Measurements from ENCODE around the gene TMEM134. TPM values are rescaled to one million over a fixed set of nuclear protein-coding genes. Genes with fewer than 3 reads are reported as not detected.
"Not testable (repeated sequence)": the region's sequence is repeated elsewhere in the genome, so short reads cannot be mapped to it uniquely, and the experiment has no call there.

The TMEM134 gene
- total RNA-seq, 2 experiments from 2014 or later = 36.3 to 37.6 TPM

GRCh38 chr11:67427364-67427859 is 41.6 kb downstream of the TMEM134 start:
- H3K27me3 Mint-ChIP-seq, DNase-seq, H3K9me3 Mint-ChIP-seq: not testable (repeated sequence)
- peaks cover 12% of the 10 kb centered on the region for H3K36me3 Mint-ChIP-seq (ENCODE audit: low read depth)
- ChIA-PET POLR2A (interaction anchor here (0.6 to 15.2 kb wide), 9 partner anchors 9 to 139 kb away, joined by 3 to 361 read pairs (median 19); partner anchors contain the start of genes PPP1CA, PTPRCAP, RAD9A and TBC1D10C), CTCF (interaction anchor here (0.6 to 2.2 kb wide), 5 partner anchors 10 to 64 kb away, joined by 3 to 9 read pairs (median 9); partner anchors contain the start of genes PPP1CA, PTPRCAP and TBC1D10C)
- peak overlapping the region; percentile 95 for H3K4me3 Mint-ChIP-seq
- peaks cover 58% of the 10 kb centered on the region for H3K4me1 Mint-ChIP-seq
- H3K27ac Mint-ChIP-seq = peak overlapping the region; percentile 94

GRCh38 chr11:67423891-67424613 is 45.0 kb downstream of the TMEM134 start:
- Mint-ChIP-seq H3K4me3 (no peak overlapping the region), H3K36me3 (ENCODE audit: low read depth) (no peaks in the 10 kb centered on the region), H3K4me1 (peaks cover 49% of the 10 kb centered on the region), H3K27me3 (no peaks in the 10 kb centered on the region), H3K9me3 (no peaks in the 10 kb centered on the region), H3K27ac (no peak overlapping the region)
- ChIA-PET POLR2A (interaction anchor here (0.7 to 4.5 kb wide), 6 partner anchors 9 to 23 kb away, joined by 3 to 25 read pairs (median 7); partner anchors contain the start of genes PPP1CA and PTPRCAP), CTCF (no interaction called here)
- no peak for DNase-seq

GRCh38 chr11:67423466-67423865 is 45.6 kb downstream of the TMEM134 start:
- ChIA-PET POLR2A (interaction anchor here (1.2 to 4.5 kb wide), 4 partner anchors 11 to 22 kb away, joined by 3 to 25 read pairs (median 12); partner anchors contain the start of genes PPP1CA and PTPRCAP), CTCF (interaction anchor here (1.0 kb wide), 1 partner anchor 22 kb away, joined by 5 read pairs; the partner anchor contains the start of gene PPP1CA)
- Mint-ChIP-seq H3K4me3 (no peak overlapping the region), H3K27me3 (no peaks in the 10 kb centered on the region), H3K27ac (no peak overlapping the region), H3K4me1 (peaks cover 48% of the 10 kb centered on the region), H3K9me3 (no peaks in the 10 kb centered on the region), H3K36me3 (ENCODE audit: low read depth) (no peaks in the 10 kb centered on the region)
- DNase-seq = no peak

GRCh38 chr11:67422891-67423290 is 46.2 kb downstream of the TMEM134 start:
- no peak overlapping the region for H3K27ac Mint-ChIP-seq
- no peaks in the 10 kb centered on the region for H3K27me3 Mint-ChIP-seq
- POLR2A ChIA-PET = interaction anchor here (1.2 to 4.5 kb wide), 4 partner anchors 10 to 22 kb away, joined by 3 to 25 read pairs (median 12); partner anchors contain the start of genes PPP1CA and PTPRCAP
- CTCF ChIA-PET = interaction anchor here (1.0 kb wide), 1 partner anchor 21 kb away, joined by 5 read pairs; the partner anchor contains the start of gene PPP1CA
- no peaks in the 10 kb centered on the region for H3K9me3 Mint-ChIP-seq
- H3K36me3 Mint-ChIP-seq (ENCODE audit: low read depth) = no peaks in the 10 kb centered on the region
- DNase-seq = no peak
- peaks cover 51% of the 10 kb centered on the region for H3K4me1 Mint-ChIP-seq
- no peak overlapping the region for H3K4me3 Mint-ChIP-seq

- Mint-ChIP-seq H3K4me1 (peaks cover 49% of the 10 kb centered on the region), H3K4me3 (peak overlapping the region; percentile 45), H3K27ac (no peak overlapping the region), H3K27me3 (peaks cover 6% of the 10 kb centered on the region), H3K9me3 (no peaks in the 10 kb centered on the region), H3K36me3 (ENCODE audit: low read depth) (no peaks in the 10 kb centered on the region)
- POLR2A ChIA-PET = interaction anchor here (2.5 to 11.7 kb wide), 5 partner anchors 10 to 19 kb away, joined by 16 to 155 read pairs (median 66); partner anchors contain the start of genes PPP1CA, PTPRCAP and TBC1D10C
- no peak for DNase-seq
- CTCF ChIA-PET = no interaction called here
These were observed 47.5 kb downstream of the TMEM134 start for GRCh38 chr11:67421430-67422031.

- ChIA-PET CTCF (interaction anchor here (0.5 to 1.5 kb wide), 4 partner anchors 16 to 990 kb away, joined by 3 to 9 read pairs (median 4); partner anchors contain the start of genes PPP1CA, PTPRCAP and TBC1D10C), POLR2A (interaction anchor here (0.8 to 11.7 kb wide), 8 partner anchors 7 to 67 kb away, joined by 3 to 155 read pairs (median 22); partner anchors contain the start of genes POLD4, PPP1CA, PTPRCAP and RPS6KB2)
- peak; percentile 97 for DNase-seq
- H3K27me3 Mint-ChIP-seq = peaks cover 12% of the 10 kb centered on the region
- no peak overlapping the region for H3K27ac Mint-ChIP-seq
- H3K36me3 Mint-ChIP-seq (ENCODE audit: low read depth) = no peaks in the 10 kb centered on the region
- H3K9me3 Mint-ChIP-seq = no peaks in the 10 kb centered on the region
- peak overlapping the region; percentile 71 for H3K4me3 Mint-ChIP-seq
- peaks cover 56% of the 10 kb centered on the region for H3K4me1 Mint-ChIP-seq
These were observed 48.2 kb downstream of the TMEM134 start for GRCh38 chr11:67420646-67421429.

GRCh38 chr11:67420147-67420645 is 48.9 kb downstream of the TMEM134 start:
- no peak for DNase-seq
- Mint-ChIP-seq H3K36me3 (ENCODE audit: low read depth) (no peaks in the 10 kb centered on the region), H3K4me1 (peaks cover 53% of the 10 kb centered on the region), H3K9me3 (no peaks in the 10 kb centered on the region), H3K4me3 (peak overlapping the region; percentile 71), H3K27ac (no peak overlapping the region), H3K27me3 (peaks cover 12% of the 10 kb centered on the region)
- ChIA-PET CTCF (interaction anchor here (0.5 to 1.5 kb wide), 4 partner anchors 16 to 989 kb away, joined by 3 to 9 read pairs (median 4); partner anchors contain the start of genes PPP1CA, PTPRCAP and TBC1D10C), POLR2A (interaction anchor here (0.8 to 11.7 kb wide), 10 partner anchors 8 to 66 kb away, joined by 3 to 155 read pairs (median 19); partner anchors contain the start of genes AIP, POLD4, PPP1CA and PTPRCAP)

- Mint-ChIP-seq H3K9me3 (no peaks in the 10 kb centered on the region), H3K27me3 (peaks cover 13% of the 10 kb centered on the region), H3K27ac (no peak overlapping the region), H3K4me3 (peak overlapping the region; percentile 17), H3K4me1 (peaks cover 47% of the 10 kb centered on the region), H3K36me3 (ENCODE audit: low read depth) (no peaks in the 10 kb centered on the region)
- POLR2A ChIA-PET = interaction anchor here (0.6 to 11.7 kb wide), 13 partner anchors 8 to 131 kb away, joined by 3 to 155 read pairs (median 6); partner anchors contain the start of genes AIP, GPR152, POLD4 and PPP1CA
- DNase-seq = no peak
- CTCF ChIA-PET = interaction anchor here (0.6 to 2.0 kb wide), 5 partner anchors 10 to 39 kb away, joined by 3 to 10 read pairs (median 5); partner anchors contain the start of genes PPP1CA and TBC1D10C
These were observed 49.6 kb downstream of the TMEM134 start for GRCh38 chr11:67419325-67420049.

GRCh38 chr11:67418476-67419281 is 50.4 kb downstream of the TMEM134 start:
- Mint-ChIP-seq H3K27me3 (peaks cover 13% of the 10 kb centered on the region), H3K36me3 (ENCODE audit: low read depth) (no peaks in the 10 kb centered on the region), H3K4me1 (peaks cover 46% of the 10 kb centered on the region), H3K27ac (no peak overlapping the region), H3K4me3 (no peak overlapping the region), H3K9me3 (no peaks in the 10 kb centered on the region)
- no peak for DNase-seq
- CTCF ChIA-PET = interaction anchor here (0.6 to 2.5 kb wide), 4 partner anchors 15 to 87 kb away, joined by 3 to 10 read pairs (median 7); partner anchors contain the start of genes PPP1CA and TBC1D10C
- POLR2A ChIA-PET = interaction anchor here (0.6 to 11.7 kb wide), 11 partner anchors 9 to 130 kb away, joined by 3 to 155 read pairs (median 6); partner anchors contain the start of genes AIP, GPR152, POLD4 and PPP1CA

GRCh38 chr11:67417425-67417824 is 51.6 kb downstream of the TMEM134 start:
- no peaks in the 10 kb centered on the region for H3K9me3 Mint-ChIP-seq
- no peak for DNase-seq
- peaks cover 17% of the 10 kb centered on the region for H3K27me3 Mint-ChIP-seq
- CTCF ChIA-PET = interaction anchor here (2.0 to 2.5 kb wide), 2 partner anchors 14 to 16 kb away, joined by 10 read pairs; partner anchors contain the start of genes PPP1CA and TBC1D10C
- peaks cover 47% of the 10 kb centered on the region for H3K4me1 Mint-ChIP-seq
- POLR2A ChIA-PET = interaction anchor here (1.0 to 11.7 kb wide), 11 partner anchors 9 to 67 kb away, joined by 3 to 155 read pairs (median 6); partner anchors contain the start of genes AIP, GPR152, POLD4 and PPP1CA
- no peaks in the 10 kb centered on the region for H3K36me3 Mint-ChIP-seq (ENCODE audit: low read depth)
- no peak overlapping the region for H3K4me3 Mint-ChIP-seq
- no peak overlapping the region for H3K27ac Mint-ChIP-seq

Measured in activated CD4-positive, alpha-beta memory T cell treated with anti-CD3 and anti-CD28 coated beads, Interleukin-2, amount 10 ng/mL, durations not matched to agents 7 days and 5 days (primary cell).